DND-41 (cell line): Measurements from ENCODE around the gene ATP6V0E2.

Experiments used
- CTCF ChIP-seq: IDR thresholded peaks from 2 replicates; pipeline ENCODE4 v1.5.1; 2012; ENCODE audit warnings: borderline replicate concordance, low read length, moderate library complexity, mild to moderate bottlenecking; ENCODE audit not compliant: poor library complexity, severe bottlenecking; ENCODE audit errors: extremely low read depth
- EZH2 ChIP-seq: IDR thresholded peaks from 3 replicates; pipeline ENCODE4 v1.6.1; 2012; ENCODE audit warnings: borderline replicate concordance, low read depth, mild to moderate bottlenecking, moderate library complexity, low read length, inconsistent platforms; ENCODE audit not compliant: severe bottlenecking

GRCh38 chr7:149863500-149863899 is 10.3 kb upstream of the ATP6V0E2 start:
- TF ChIP-seq CTCF (no peak), EZH2 (no peak)
